Stimulated activated CD4-positive, alpha-beta T cell treated with anti-CD3 and anti-CD28 coated beads, Interleukin-4, amount 100 ng/mL, for 4 hours (primary cell): ENCODE measurements around the gene SLC16A12.
"Not testable (repeated sequence)": the region's sequence is repeated elsewhere in the genome, so short reads cannot be mapped to it uniquely, and the experiment has no call there.

Experiments used
- DNase-seq, 2 experiments: peaks; one replicate each; pipeline ENCODE4 v3.0.0-alpha.2; 2020

Gene SLC16A12

DNA sequence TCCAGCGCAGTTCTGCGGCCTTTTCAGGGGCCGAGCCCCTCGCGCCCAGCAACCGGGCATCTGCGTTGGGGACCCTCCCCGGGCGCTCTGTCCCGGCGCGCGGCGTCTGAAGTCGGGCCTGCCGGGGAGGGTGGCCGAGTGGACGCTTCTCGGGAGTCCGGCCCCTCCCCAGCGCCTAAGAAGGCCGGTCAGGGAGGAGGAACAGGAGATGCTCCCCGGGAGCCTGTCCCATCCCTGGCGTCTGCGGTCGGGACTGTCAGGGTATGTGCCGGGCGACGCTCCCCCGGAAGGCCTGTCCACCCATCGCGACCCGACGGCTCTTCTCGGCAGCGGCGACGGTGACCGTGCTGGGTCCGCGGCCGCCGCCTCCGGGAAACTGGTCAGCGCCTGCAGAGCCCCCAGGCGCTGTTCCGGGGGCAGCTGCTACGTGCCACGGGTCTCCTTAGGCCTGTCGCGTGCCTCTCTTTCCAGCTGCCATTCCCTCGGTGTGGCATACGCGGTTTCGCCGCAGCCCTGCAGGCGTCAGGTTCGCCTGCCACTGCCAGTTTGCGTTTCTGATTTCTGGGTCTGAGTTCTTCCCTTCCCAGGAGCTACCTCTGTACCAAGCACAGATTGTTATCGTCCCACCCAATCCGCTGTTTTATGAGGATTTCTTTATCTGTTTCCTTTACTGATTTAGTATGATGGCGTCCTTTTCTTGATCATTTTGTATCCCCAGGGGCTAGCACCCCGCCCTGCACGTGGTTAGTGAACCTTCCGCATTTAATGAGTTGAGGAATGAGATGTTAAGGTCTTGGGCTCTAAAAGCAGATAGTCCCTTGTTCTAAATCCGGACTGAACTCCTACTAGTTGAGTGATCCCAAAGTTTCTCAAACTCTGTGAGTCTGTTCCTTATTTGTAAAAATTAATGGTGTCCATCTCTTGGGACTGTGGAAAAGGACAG is 120.2 kb downstream of the SLC16A12 start:
- peak; percentile 27 to 34 for DNase-seq

DNA sequence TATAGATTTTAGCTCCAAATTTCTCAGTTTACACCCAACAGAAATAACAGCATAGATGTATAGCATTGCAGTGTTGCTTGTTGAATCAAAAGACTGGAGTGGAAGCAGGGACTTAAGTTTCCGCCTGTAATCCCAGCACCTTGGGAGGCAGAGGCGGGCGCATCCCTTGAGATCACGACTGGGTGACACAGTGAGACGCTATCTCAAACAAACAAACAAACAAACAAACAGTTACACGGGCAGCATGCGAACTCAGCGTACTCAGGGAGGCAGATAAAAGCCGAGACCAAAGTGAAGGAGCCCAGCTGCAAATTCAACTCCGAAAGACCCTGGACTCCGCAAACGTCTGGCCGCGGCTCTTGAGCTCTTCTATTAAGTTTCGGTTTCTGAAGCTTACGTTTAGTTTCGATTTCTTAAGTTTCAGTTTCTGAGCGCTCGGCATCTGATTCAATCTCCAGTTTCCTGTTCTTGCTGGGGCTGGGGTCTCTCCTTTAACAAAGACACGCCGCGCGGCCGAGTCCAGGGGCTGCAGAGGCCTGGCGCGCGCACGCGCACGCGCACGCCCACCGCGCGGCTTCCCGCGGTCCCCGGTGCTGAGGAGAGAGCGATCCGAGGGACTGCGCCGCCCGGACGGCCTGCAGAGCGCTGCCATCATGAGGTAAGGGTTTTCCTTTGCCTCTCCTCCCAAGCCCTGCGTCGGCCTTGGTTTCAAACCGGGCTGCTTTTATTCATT is 121.1 kb downstream of the SLC16A12 start, which contains the start of gene IFIT5:
Gene IFIT5, plus strand, starts transcription at position 423 of the 733 bp plus-strand sequence. Its CDS starts 231 bp downstream, at position 654.
- DNase-seq, result peak; percentile 47 to 67

DNA sequence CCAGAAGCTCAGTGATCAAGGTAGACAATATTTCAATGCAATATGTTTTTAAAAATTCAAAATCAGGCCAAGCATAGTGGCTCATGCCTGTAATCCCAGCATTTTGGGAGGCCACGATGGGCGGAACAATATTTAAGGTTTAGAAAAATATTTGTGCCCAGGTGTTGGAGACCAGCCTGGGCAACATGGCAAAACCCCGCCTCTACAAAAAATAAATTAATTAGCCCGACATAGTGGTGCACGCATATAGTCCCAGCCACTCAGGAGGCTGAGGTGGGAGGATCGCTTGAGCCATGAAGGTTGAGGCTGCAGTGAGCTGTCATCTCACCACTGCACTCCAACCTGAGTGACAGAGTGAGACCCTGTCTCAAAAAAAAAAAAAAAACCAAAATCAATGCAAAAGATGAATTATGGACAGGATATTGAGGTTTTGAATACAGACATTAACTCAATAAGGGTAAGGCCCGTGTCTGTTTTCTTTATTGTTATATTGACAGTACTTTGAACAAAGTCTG is 121.9 kb downstream of the SLC16A12 start:
- no peak for DNase-seq

DNA sequence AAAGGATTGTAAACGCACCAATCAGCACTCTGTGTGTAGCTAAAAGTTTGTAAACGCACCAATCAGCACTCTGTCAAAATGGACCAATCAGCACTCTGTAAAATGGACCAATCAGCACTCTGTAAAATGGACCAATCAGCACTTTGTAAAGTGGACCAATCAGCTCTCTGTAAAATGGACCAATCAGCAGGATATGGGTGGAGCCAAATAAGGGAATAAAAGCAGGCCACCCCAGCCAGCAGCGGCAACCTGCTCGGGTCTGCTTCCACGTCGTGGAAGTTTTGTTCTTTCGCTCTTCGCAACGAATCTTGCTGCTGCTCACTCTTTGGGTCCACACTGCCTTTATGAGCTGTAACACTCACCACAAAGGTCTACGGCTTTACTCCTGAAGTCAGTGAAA is 123.1 kb downstream of the SLC16A12 start:
- peak in 1 of 2 experiments; percentile 55 for DNase-seq

DNA sequence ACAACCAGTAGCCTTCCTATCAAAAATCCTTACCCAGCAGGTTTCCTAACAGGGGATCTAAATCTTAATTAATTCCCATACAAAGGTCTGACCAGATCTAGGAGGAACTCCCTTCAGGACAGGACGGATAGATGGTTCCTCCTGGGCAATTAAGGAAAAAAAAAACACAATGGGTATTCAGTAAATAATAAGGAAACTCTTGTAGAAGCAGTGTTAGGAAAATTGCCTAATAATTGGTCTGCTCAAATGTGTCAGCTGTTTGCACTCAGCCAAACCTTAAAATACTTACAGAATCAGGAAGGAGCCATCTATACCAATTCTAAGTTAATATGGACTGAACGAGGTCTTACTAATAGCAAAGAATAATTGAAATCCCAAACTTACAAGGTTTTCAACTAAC is 124.3 kb downstream of the SLC16A12 start:
- DNase-seq, result not testable (repeated sequence)

DNA sequence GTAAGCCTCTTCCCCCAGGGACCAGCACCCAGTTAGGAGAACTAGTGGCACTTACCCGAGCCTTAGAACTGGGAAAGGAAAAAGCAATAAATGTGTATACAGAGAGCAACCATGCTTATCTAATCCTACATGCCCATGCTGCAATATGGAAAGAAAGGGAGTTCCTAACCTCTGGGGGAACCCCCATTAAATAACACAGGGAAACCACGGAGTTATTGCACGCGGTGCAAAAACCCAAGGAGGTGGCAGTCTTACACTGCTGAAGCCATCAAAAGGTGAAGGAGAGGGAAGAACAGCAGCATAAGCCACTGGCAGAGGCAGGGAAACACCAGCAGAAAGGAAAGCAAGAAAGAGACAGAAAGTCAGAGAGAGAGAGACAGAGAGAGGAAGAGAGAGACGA is 124.8 kb downstream of the SLC16A12 start:
- not testable (repeated sequence) for DNase-seq

DNA sequence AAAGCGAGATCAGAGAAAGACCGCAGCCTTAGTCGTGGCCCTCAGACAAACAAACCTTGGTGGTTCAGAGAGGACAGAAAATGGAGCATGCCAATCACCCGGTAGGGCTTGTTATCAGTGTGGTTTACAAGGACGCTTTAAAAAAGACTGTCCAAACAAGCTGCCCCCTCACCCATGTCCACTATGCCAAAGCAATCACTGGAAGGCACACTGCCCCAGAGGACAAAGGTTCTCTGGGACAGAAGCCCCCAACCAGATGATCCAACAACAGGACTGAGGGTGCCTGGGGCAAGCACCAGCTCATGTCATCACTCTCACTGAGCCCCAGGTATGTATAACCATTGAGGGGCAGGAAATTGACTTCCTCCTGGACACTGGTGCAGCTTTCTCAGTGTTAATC is 126.1 kb downstream of the SLC16A12 start:
- not testable (repeated sequence) for DNase-seq

DNA sequence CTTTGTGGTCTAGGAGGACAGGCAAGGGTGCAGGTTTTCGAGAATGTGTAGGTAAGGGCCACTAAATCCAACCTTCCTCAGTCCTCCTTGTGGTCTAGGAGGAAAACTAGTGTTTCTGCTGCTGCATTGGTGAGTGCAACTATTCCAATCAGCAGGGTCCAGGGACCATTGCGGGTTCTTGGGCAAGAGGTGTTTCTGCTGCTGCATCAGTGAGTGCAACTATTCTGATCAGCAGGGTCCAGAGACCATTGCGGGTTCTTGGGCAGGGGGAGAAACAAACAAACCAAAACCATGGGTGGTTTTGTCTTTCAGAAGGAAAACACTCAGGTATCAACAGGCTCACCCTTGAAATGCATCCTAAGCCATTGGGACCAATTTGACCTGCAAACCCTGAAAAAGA is 127.6 kb downstream of the SLC16A12 start:
- not testable (repeated sequence) for DNase-seq

DNA sequence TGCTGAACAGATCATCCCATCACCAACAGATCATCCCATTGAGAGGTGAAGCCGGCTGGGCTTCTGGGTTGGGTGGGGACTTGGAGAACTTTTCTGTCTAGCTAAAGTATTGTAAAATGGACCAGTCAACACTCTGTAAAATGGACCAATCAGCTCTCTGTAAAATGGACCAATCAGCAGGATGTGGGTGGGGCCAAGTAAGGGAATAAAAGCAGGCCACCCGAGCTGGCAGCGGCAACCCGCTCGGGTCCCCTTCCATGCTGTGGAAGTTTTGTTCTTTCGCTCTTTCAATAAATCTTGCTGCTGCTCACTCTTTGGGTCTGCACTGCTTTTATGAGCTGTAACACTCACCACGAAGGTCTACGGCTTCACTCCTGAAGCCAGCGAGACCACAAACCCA is 129.2 kb downstream of the SLC16A12 start:
- not testable (repeated sequence) for DNase-seq

DNA sequence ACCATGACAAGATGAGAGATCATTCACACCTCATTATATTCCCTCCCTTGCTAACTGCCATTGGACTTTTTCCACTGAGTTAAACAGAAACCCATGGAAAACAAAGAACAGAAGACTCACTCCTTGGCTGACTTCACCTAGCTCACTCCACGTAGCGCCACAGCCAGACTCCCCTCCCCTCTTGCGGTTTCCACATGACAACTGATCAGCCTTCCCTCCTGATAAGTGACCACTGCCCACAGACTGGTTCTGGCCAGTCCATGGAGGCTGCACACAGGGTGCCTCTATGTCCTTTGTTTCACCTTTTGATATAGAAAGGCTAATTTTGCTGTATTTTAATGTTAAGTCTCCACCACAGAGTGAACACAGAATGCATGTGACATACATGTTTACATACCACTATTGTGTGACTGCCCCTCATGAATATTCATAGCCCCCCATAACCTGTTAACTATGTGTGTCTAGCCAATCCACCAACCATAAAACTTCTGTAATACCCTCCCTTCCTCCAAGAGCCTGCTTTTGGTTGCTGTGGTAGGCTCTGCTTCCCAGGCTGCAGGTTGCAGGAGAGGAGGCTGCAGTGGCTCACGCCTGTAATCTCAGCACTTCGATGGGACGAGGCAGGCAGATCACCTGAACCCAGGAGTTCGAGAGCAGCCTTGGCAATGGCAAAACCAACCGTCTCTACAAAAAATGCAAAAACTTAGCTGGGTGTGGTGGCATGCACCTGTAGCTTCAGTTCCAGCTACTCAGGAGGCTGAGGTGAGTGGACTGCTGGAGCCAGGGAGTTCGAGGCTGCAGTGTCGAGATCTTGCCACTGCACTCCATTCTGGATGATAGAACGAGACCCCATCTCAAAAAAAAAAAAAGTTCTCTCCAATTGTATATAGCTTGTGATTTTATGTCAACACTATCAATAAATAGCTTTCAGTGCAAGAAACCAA is 131.0 kb downstream of the SLC16A12 start:
- DNase-seq, result no peak

DNA sequence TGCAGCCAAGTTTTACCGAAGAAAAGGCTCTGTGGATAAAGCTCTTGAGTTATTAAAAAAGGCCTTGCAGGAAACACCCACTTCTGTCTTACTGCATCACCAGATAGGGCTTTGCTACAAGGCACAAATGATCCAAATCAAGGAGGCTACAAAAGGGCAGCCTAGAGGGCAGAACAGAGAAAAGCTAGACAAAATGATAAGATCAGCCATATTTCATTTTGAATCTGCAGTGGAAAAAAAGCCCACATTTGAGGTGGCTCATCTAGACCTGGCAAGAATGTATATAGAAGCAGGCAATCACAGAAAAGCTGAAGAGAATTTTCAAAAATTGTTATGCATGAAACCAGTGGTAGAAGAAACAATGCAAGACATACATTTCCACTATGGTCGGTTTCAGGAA is 132.4 kb downstream of the SLC16A12 start:
- DNase-seq, result no peak

DNA sequence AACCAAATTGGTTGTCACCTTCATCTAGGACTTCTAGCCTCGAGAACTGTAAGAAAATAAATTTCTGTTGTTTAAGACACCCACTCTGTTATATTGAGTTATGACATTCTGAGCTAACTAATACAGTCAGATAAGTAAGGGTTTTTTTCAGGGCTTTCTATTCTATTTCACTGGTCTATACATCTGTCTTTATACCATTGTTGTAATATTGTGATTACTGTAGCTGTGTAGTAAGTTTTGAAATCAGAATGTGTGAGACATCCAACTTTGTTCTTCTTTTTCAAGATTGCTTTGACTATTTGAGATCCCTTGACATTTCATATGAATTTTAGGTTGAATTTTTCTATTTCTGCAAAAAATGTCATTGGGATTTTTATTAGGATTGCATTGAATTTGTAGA is 135.4 kb downstream of the SLC16A12 start:
- no peak for DNase-seq

DNA sequence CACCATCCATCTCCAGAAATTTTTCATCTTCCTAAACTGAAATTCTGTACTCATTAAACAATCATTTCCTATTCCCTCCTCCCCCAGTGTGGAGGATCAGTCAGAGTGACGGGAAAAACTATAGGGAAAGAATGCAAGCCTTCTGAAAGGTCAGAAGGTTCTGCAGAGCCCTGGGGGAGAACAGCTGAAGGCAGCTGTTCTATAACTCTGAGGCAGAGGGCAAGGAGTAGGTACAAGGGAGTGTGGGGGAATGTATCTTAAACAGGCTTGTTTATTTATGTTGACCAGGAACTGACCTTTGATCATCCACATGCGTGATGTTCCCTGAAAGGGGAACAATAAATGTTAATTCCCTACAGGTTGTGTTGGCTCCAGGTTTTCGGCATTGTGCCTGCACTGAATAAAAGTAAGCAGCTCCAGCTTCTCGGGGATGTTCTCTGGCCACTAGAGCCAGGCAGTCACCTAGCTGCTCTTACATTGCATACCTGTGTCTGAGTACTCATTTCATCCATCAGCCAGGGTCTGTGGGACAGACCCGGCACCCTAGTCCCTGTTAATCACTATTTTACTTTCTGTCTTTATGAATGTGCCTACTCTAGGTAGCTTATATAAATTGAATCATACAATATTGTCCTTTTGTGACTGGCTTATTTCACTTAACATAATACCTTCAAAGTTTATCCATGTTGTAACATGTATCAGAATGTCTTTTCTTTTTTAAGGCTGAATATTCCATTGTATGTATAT is 137.2 kb downstream of the SLC16A12 start:
- no peak for DNase-seq

DNA sequence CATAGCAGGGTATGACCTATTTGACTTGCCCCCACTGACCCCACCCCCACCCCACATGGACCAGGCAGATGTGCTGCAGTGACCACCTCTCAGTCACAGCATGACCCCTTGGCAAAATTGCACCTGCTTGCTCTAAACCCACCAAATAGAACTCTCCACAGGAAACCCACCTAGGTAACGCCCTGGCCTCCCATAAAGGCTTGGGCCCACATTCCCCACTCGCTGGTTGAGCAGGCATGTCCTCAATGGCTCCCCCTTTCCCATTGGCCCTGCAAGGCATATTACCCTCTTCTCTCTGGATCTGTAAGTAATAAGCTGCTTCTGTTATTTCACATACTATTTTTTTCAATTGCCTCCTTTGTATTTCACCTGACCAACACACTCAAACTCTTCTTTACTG is 140.3 kb downstream of the SLC16A12 start:
- no peak for DNase-seq

DNA sequence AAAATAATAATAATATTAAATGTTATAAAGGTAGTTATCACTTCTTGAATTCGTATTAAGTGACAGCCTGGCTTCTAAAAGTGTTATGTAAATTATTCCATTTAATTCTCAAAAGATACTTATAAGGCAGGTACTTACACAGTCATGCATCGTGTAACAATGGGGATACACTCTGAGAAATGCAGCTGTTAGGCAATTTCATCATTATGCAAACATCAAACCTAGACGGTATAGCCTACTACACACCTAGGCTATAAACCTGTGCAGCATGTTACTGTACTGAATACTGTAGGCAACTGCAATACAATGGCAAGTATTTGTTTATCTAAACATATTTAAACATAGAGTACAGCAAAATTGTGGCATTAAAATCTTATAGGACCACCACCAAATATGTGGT is 141.5 kb downstream of the SLC16A12 start:
- DNase-seq, result no peak

DNA sequence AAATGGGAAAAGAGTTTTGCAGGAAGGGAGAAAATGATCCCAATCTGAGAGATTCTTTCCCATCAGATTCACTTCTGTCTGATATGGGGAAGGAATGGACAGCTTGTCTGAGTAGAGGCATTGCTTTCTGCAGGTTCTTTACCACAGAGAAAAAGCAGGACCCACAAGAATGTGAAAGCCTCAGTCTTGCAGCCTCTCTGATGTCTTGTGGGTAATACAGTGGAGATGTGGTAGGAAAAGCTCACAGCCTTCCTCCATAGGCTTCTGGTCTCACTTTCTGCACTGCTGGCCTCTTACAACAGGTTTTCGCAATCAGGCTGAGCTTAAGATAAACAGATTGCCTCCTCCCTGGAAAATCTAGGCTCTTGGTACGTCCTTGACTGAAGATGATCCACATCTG is 142.4 kb downstream of the SLC16A12 start:
- no peak for DNase-seq

DNA sequence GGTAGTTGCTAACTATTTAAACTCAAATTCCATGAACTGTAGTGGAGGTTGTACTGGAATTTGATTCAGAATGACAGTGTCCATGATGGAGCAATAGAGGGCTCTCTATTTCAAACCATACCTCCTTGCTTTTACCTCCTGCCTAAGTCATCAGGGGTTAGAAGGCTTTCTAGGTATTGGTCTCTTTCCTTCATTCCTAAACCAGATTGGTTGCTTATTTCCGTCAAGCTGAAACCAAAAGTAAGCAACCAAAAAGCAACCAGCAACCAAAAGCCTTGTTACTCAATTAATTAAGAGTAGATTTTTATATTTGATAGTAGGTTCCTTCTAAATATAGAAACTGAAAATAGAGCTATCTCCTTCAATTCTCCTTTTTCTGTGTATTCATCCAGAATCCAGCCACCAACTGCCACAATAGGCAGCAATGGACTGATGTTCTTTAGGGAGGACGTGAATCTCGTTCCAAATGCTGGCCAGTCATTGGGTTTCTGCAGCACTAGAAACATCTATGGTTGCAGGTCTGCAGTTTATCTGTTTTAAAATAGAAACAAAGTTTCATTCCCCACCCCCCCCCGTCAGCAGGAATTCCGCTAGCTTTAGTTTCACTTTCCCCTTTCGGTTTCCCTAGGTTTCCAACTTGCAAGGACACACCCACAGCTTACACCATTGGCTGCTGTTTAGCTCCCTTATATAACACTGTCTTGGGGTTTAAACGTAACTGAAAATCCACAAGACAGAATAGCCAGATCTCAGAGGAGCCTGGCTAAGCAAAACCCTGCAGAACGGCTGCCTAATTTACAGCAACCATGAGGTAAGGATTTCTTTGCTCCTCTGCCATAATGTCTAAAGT is 143.3 kb downstream of the SLC16A12 start, which contains the start of gene IFIT1:
Gene IFIT1, plus strand, starts transcription at position 717 of the 850 bp plus-strand sequence. Its CDS starts 90 bp downstream, at position 807.
- peak in 1 of 2 experiments; percentile 64 for DNase-seq

DNA sequence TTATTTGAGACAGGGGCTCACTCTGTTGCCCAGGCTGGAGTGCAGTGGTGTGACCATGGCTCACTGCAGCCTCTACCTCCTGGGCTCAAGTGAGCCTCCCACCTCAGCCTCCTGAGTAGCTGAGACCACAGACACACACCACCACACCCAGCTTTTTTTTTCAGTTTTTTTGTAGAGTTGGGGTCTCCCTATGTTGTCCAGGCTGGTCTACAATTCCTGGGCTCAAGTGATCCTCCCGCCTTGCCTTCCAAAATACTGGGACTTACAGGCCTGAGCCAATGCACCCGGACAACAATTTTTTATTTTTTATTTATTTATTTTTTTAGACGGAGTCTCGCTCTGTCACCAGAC is 144.2 kb downstream of the SLC16A12 start:
- not testable (repeated sequence) for DNase-seq

DNA sequence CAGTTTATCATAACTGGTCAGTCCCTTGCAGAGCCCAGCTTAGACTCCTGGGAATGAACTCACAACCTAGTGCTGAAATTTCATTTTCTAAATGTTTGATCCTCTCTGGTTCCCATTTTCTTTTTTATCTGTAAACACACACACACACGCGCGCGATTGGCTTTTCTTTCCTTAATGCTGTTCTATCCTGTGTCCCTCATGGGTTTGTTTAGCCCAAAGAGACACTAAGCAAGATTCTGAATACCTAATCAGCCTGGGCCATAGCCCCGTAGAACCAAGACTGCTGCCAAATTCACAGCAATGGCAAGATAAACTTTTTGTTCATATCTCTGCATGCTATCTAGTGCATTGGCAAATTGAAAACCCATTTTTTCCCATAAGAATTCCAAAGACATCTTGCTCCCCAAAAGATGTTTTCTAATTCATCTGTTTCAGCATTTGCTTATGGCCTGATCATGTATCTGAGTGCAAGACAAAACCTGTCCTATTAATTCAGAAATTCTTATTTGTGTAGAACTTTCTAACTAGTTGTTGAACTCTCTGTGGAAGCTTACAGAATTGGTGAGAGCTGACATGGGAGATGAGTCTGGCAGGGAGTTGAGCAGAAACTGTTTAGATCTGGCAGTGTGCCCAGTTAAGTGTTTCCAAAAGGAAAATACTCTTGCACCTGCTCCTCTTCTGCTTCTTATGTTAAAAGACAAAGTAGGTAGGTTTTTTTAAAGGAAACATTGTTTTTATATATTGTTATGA is 144.7 kb downstream of the SLC16A12 start:
- no peak for DNase-seq

DNA sequence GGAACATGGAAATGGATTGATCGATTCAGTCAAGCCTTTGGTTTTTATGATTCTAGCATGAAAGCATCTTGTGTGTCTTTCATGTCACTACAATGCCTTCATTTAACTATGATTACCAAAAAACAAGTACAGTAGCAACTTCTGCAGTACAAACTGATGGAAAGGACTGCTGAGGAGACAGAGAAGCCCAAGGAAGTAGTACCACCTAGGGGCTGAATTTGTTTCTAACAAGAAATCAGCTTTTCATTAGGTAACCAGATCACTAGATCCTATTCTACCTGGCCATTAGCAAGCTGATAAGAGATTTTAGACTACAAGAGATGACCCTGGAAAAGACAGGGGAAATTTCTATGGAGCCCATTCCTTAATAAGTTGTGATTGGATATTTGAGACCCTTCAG is 146.1 kb downstream of the SLC16A12 start:
- no peak for DNase-seq
